ENCODE measurements around the gene TMEM116.

Gene TMEM116

GRCh38 chr12:111932241-111932640 is 80.7 kb downstream of the TMEM116 start:
- TF ChIP-seq, protein P1, sequence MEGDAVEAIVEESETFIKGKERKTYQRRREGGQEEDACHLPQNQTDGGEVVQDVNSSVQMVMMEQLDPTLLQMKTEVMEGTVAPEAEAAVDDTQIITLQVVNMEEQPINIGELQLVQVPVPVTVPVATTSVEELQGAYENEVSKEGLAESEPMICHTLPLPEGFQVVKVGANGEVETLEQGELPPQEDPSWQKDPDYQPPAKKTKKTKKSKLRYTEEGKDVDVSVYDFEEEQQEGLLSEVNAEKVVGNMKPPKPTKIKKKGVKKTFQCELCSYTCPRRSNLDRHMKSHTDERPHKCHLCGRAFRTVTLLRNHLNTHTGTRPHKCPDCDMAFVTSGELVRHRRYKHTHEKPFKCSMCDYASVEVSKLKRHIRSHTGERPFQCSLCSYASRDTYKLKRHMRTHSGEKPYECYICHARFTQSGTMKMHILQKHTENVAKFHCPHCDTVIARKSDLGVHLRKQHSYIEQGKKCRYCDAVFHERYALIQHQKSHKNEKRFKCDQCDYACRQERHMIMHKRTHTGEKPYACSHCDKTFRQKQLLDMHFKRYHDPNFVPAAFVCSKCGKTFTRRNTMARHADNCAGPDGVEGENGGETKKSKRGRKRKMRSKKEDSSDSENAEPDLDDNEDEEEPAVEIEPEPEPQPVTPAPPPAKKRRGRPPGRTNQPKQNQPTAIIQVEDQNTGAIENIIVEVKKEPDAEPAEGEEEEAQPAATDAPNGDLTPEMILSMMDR (IDR thresholded peaks at IDR 0.05; ENCODE audit: low read depth, low read length), result no peak

DNA sequence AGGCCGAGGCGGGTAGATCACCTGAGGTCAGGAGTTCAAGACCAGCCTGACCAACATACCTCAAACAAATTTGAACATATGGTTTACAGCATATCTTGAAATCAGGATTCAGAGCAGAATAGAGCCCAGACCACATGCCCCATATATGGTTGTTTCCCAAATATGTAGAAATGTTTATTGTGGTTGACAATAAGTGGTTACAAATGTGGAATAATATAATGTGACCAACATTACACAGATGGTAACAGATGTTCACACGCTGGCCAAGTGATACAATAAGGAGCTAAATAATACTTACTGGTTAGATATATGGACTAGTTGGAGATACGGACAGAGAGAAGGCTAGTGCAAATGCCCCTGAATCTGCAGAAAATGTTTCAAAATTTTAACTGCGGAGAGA is 85.6 kb downstream of the TMEM116 start:
- in situ Hi-C loops (cut with HindIII; ENCODE audit: low sequenced_read_pairs), result no loop called here
- no peak for DNase-seq (ENCODE audit: low read depth, low spot score)
- no peak overlapping the region for H3K4me3 ChIP-seq (ENCODE audit: low read depth, low read length)
- TF ChIP-seq, protein P1 (IDR thresholded peaks at IDR 0.05; ENCODE audit: low read depth, low read length), result no peak

More at GRCh38 chr12:111932241-111932640, 80.7 kb downstream of the TMEM116 start:
- no peak for DNase-seq (ENCODE audit: low read depth, low spot score)
- no peak overlapping the region for H3K4me3 ChIP-seq (ENCODE audit: low read depth, low read length)
- in situ Hi-C loops (cut with HindIII; ENCODE audit: low sequenced_read_pairs), result no loop called here

DNA sequence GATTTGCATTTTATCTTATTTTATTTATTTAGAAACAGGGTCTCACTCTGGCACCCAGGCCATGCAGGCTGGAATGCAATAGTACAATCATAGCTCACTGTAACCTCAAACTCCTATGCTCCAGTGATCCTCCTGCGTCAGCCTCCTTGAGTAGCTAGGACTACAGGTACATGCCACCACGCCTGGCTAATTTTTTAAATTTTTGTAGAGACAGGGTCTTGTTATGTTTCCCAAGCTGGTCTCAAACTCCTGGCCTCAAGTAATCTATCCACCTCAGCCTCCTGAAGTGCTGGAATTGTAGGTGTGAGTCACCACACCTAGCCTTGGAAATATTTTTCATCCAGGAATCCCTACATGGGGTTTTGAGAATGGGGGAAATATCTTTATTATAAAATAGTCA is 86.3 kb downstream of the TMEM116 start:
- TF ChIP-seq, protein P1 (IDR thresholded peaks at IDR 0.05; ENCODE audit: low read depth, low read length), result no peak
- in situ Hi-C loops (cut with HindIII; ENCODE audit: low sequenced_read_pairs), result no loop called here
- DNase-seq (ENCODE audit: low read depth, low spot score), result no peak
- H3K4me3 ChIP-seq (ENCODE audit: low read depth, low read length), result no peak overlapping the region

DNA sequence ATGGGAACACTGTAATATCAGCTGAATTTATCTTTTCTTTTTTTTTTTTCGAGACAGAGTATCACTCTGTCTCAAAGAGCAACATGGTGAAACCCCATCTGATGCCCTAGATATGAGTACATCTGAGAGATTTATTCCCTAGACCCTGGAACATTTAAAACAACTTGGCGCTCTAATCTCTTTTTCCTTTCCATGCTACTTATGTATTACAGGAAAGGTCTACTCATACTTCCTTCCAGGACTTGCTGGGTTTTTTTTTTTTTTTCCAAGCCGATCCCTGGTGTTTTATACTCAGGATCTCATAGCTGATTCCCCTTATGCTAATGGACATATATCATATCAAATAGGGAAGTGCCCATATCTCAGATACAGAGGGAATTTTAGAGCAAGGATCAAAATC is 87.8 kb downstream of the TMEM116 start:
- no peak for DNase-seq (ENCODE audit: low read depth, low spot score)
- in situ Hi-C loops (cut with HindIII; ENCODE audit: low sequenced_read_pairs), result no loop called here
- H3K4me3 ChIP-seq (ENCODE audit: low read depth, low read length), result no peak overlapping the region
- TF ChIP-seq, protein P1 (IDR thresholded peaks at IDR 0.05; ENCODE audit: low read depth, low read length), result no peak

- in situ Hi-C loops (cut with HindIII; ENCODE audit: low sequenced_read_pairs), result no loop called here
- DNase-seq (ENCODE audit: low read depth, low spot score), result no peak
- no peak overlapping the region for H3K4me3 ChIP-seq (ENCODE audit: low read depth, low read length)
- TF ChIP-seq, protein P1 (IDR thresholded peaks at IDR 0.05; ENCODE audit: low read depth, low read length), result no peak
These were observed 105.2 kb downstream of the TMEM116 start for GRCh38 chr12:111907740-111908139.

GRCh38 chr12:111905502-111905901 is 107.5 kb downstream of the TMEM116 start:
- TF ChIP-seq, protein P1 (IDR thresholded peaks at IDR 0.05; ENCODE audit: low read depth, low read length), result no peak
- DNase-seq (ENCODE audit: low read depth, low spot score), result no peak
- in situ Hi-C loops (cut with HindIII; ENCODE audit: low sequenced_read_pairs), result no loop called here
- H3K4me3 ChIP-seq (ENCODE audit: low read depth, low read length), result no peak overlapping the region

DNA sequence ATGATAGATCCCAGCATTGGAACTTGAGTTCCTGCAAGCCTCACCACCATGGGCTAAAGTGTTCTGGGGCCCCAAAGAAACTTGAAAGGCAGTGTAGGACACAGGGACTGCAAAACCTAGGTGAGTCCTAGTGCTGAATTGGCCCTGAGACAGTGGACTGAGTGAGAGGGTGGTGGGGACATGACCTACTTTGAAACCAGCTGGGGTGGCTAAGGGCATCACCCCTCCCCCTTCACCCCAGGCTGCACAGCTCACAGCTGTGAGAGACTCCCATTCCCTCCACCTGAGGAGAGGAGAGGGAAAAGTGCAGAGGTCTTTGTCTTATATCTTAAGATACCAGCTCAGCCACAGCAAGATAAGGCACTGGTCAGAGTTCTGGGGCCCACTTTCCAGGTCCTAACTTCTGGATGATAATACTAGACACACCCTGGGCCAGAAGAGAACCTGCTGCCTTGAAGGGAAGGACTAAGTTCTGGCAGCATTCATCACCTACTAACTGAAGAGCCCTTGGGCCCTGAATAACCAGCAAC is 108.5 kb downstream of the TMEM116 start:
- no peak overlapping the region for H3K4me3 ChIP-seq (ENCODE audit: low read depth, low read length)
- in situ Hi-C loops (cut with HindIII; ENCODE audit: low sequenced_read_pairs), result no loop called here
- TF ChIP-seq, protein P1 (IDR thresholded peaks at IDR 0.05; ENCODE audit: low read depth, low read length), result no peak
- no peak for DNase-seq (ENCODE audit: low read depth, low spot score)
